Thyroid gland (tissue), 4 donors: ENCODE data around the gene BACH1.

Source experiments
- CTCF ChIP-seq, 6 experiments: fragments of 200-600 bp in 3 of 6; fragments of 450-650 bp in 3 of 6; sonication (generic) in 3 of 6; IDR thresholded peaks; one replicate each; pipeline ENCODE4 v1.5.1; 2016 to 2019; ENCODE audit warnings: antibody characterized with exemption in 6 of 6, mild to moderate bottlenecking in 2 of 6, inconsistent platforms in 1 of 6, moderate library complexity in 1 of 6
- POLR2A ChIP-seq, 2 donors: fragments of 450-650 bp; IDR thresholded peaks; one replicate each; pipeline ENCODE4 v1.6.1; 2017; ENCODE audit warnings: antibody characterized with exemption in 2 of 2, mild to moderate bottlenecking in 2 of 2, moderate library complexity in 1 of 2

- no peak for TF ChIP-seq CTCF (IDR thresholded peaks at IDR 0.05)
- TF ChIP-seq POLR2A (IDR thresholded peaks at IDR 0.05): no peak
Measured at GRCh38 chr21:29299916-29300806, 1.4 kb downstream of the BACH1 start.
